ENCODE data around the gene ZGRF1. TPM values are rescaled to one million over a fixed set of nuclear protein-coding genes. Genes with fewer than 3 reads are reported as not detected.

ZGRF1 gene
- total and polyA plus RNA-seq, 2 donors (not counting 3 experiments of a cell fraction or from before 2014, with no cell fraction given): 2.4 to 14.4 TPM

GRCh38 chr4:112523764-112524505 lies 112.8 kb downstream of the ZGRF1 start:
- H3K79me2 ChIP-seq (ENCODE audit: control insufficient read depth, insufficient read depth, low read length): no peaks in the 10 kb centered on the region
- ChIA-PET POLR2A (no interaction called here), CTCF (interaction anchor here (0.6 to 4.0 kb wide), 18 partner anchors 8 to 464 kb away, joined by 3 to 23 read pairs (median 4); partner anchors contain the start of gene NEUROG2)
- H3K9me3 ChIP-seq (replicated peaks; ENCODE audit: control insufficient read depth, insufficient read depth, low read length): no peaks in the 10 kb centered on the region
- H3K27ac ChIP-seq (ENCODE audit: insufficient read depth, low read depth, low read length): no peak overlapping the region
- peaks cover 3% of the 10 kb centered on the region for H4K20me1 ChIP-seq (replicated peaks; ENCODE audit: control insufficient read depth, extremely low read depth, insufficient read depth, low read length)
- no peaks in the 10 kb centered on the region for H3K36me3 ChIP-seq (ENCODE audit: control insufficient read depth in 2 of 2, extremely low read depth in 1 of 2, insufficient read depth in 2 of 2, low read length in 2 of 2)
- DNase-seq (ENCODE audit: low read depth, low spot score) (no peak), FAIRE-seq (no peak)
- dilution Hi-C loops (cut with MboI; ENCODE audit: extremely low pct_ligation_motif_present, low sequenced_read_pairs): no loop called here
- no peaks in the 10 kb centered on the region for H3K9me1 ChIP-seq (replicated peaks; ENCODE audit: control insufficient read depth, extremely low read depth, insufficient read depth, low read length)
- H3K4me2 ChIP-seq (ENCODE audit: insufficient read depth, low read length): peak overlapping the region; percentile 80
- H3K4me1 ChIP-seq (ENCODE audit: control insufficient read depth, extremely low read depth, insufficient read depth, low read length): peaks cover 10% of the 10 kb centered on the region
- H3K9ac ChIP-seq (replicated peaks; ENCODE audit: extremely low read depth, insufficient read depth, low read length): no peak overlapping the region
- peak overlapping the region; percentile 1 to 56 (median 18) for H3K4me3 ChIP-seq (replicated peaks in 1 of 3; ENCODE audit: insufficient read depth in 1 of 3, low read depth in 1 of 3, low read length in 3 of 3)
- H3K27me3 ChIP-seq (ENCODE audit: control insufficient read depth in 2 of 2, insufficient read depth in 2 of 2, low read length in 2 of 2): peaks cover 62 to 82% of the 10 kb centered on the region in 2 experiments
- peak overlapping the region; percentile 50 for H2AFZ ChIP-seq (ENCODE audit: low read depth, low read length)
- no TSS peak for BruUV-seq (replicated peaks)
- intact Hi-C loops (cut with micrococcal nuclease): loop anchor here (1.0 to 5.0 kb wide), 8 partner anchors 80 to 462 kb away; partner anchors contain the start of genes AP1AR, LARP7 and ZGRF1
- TF ChIP-seq, protein P1, sequence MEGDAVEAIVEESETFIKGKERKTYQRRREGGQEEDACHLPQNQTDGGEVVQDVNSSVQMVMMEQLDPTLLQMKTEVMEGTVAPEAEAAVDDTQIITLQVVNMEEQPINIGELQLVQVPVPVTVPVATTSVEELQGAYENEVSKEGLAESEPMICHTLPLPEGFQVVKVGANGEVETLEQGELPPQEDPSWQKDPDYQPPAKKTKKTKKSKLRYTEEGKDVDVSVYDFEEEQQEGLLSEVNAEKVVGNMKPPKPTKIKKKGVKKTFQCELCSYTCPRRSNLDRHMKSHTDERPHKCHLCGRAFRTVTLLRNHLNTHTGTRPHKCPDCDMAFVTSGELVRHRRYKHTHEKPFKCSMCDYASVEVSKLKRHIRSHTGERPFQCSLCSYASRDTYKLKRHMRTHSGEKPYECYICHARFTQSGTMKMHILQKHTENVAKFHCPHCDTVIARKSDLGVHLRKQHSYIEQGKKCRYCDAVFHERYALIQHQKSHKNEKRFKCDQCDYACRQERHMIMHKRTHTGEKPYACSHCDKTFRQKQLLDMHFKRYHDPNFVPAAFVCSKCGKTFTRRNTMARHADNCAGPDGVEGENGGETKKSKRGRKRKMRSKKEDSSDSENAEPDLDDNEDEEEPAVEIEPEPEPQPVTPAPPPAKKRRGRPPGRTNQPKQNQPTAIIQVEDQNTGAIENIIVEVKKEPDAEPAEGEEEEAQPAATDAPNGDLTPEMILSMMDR (IDR thresholded peaks at IDR 0.05; ENCODE audit: extremely low read depth in 1 of 2, insufficient read depth in 1 of 2, low read depth in 1 of 2, low read length in 2 of 2): peak; percentile 72 to 79
- peak; percentile 21 for TF ChIP-seq EZH2 (IDR thresholded peaks at IDR 0.05; ENCODE audit: borderline replicate concordance, low read depth, low read length, severe bottlenecking)
- TF ChIP-seq, protein P2, sequence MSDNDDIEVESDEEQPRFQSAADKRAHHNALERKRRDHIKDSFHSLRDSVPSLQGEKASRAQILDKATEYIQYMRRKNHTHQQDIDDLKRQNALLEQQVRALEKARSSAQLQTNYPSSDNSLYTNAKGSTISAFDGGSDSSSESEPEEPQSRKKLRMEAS (IDR thresholded peaks at IDR 0.05; ENCODE audit: insufficient read depth, insufficient read length): no peak
- TF ChIP-seq POLR2A (IDR thresholded peaks at IDR 0.05; ENCODE audit: low read depth, low read length): no peak
- TF ChIP-seq POLR2AphosphoS5 (IDR thresholded peaks at IDR 0.05; ENCODE audit: insufficient read depth, low read depth, low read length): no peak
- no peak for TF ChIP-seq MYC (IDR thresholded peaks at IDR 0.05; ENCODE audit: low read depth, low read length)

Measured in endothelial cell of umbilical vein (primary cell).